H1 (cell line): Measurements from ENCODE around the gene TFB2M. TPM values are rescaled to one million over a fixed set of nuclear protein-coding genes. Genes with fewer than 3 reads are reported as not detected.

ENCODE experiments used
- CTCF ChIA-PET: fragments of 300-600 bp; sonication (Branson Sonifier 250); formaldehyde crosslinking; loops from one replicate; lab custom pipeline; 2021; ENCODE audit not compliant: partially characterized antibody; lab: Charles Lee
- POLR2A ChIA-PET: fragments of 300-600 bp; sonication (Branson Sonifier 250); formaldehyde crosslinking; loops from one replicate; lab custom pipeline; 2021; ENCODE audit warnings: inconsistent platforms; ENCODE audit not compliant: partially characterized antibody; lab: Charles Lee
- DNase-seq, 2 experiments: peaks; one replicate each; pipeline versions ENCODE4 v3.0.0 to v3.0.0-alpha.2; 2010 to 2022; ENCODE audit warnings: low spot score in 2 of 2, low read depth in 1 of 2, mixed read lengths in 1 of 2
- FAIRE-seq: peaks from 2 replicates; lab custom pipeline; 2011; peaks lifted over from hg19 to GRCh38; lab: Jason Lieb, UNC
- H2AFZ ChIP-seq: 2 replicates; pipeline ENCODE4 v1.8.1; 2012; ENCODE audit warnings: low read length, inconsistent platforms
- H2AK5ac ChIP-seq: 2 replicates; pipeline ENCODE4 v1.6.1; 2013; ENCODE audit warnings: low read depth, low read length
- H2BK120ac ChIP-seq: replicated peaks from 2 replicates; pipeline ENCODE3; 2013; ENCODE audit warnings: low read depth, low read length, inconsistent platforms
- H2BK12ac ChIP-seq: 2 replicates; pipeline ENCODE4 v1.6.1; 2013; ENCODE audit warnings: low read depth, low read length
- H2BK15ac ChIP-seq: 2 replicates; pipeline ENCODE4 v1.6.1; 2013; ENCODE audit warnings: low read length
- H2BK20ac ChIP-seq: 2 replicates; pipeline ENCODE4 v1.6.1; 2013; ENCODE audit warnings: low read length
- H2BK5ac ChIP-seq: 2 replicates; pipeline ENCODE4 v1.6.1; 2013; ENCODE audit warnings: low read depth, low read length
- H3K14ac ChIP-seq: 2 replicates; pipeline ENCODE4 v1.6.1; 2013; ENCODE audit warnings: inconsistent platforms; ENCODE audit not compliant: insufficient read length
- H3K18ac ChIP-seq: 2 replicates; pipeline ENCODE4 v1.6.1; 2013; ENCODE audit warnings: low read length; ENCODE audit errors: extremely low read depth
- H3K23ac ChIP-seq: 2 replicates; pipeline ENCODE4 v1.6.1; 2013; ENCODE audit warnings: inconsistent platforms; ENCODE audit not compliant: insufficient read length
- H3K23me2 ChIP-seq: 2 replicates; pipeline ENCODE4 v1.6.1; 2013; ENCODE audit warnings: low read depth, low read length
- H3K27ac ChIP-seq: 2 replicates; pipeline ENCODE4 v1.6.1; 2011; ENCODE audit warnings: low read depth, low read length, inconsistent platforms
- H3K27me3 ChIP-seq, 4 experiments: replicated peaks in 1 of 4; 1 replicate in 1 of 4; 2 replicates in 3 of 4; pipeline versions ENCODE4 v1.6.1 to v1.8.1; 2011 to 2013; ENCODE audit warnings: low read length in 3 of 4, mild to moderate bottlenecking in 3 of 4, inconsistent platforms in 2 of 4, mixed read lengths in 2 of 4, moderate library complexity in 1 of 4; ENCODE audit not compliant: control insufficient read depth in 3 of 4, insufficient read depth in 3 of 4; ENCODE audit errors: extremely low read depth in 1 of 4
- H3K36me3 ChIP-seq, 4 experiments: 2 replicates each; pipeline versions ENCODE4 v1.6.1 to v1.8.1; 2011 to 2013; ENCODE audit warnings: mild to moderate bottlenecking in 4 of 4, low read length in 3 of 4, moderate library complexity in 2 of 4, control low read depth in 1 of 4, inconsistent platforms in 1 of 4; ENCODE audit not compliant: insufficient read depth in 4 of 4, control insufficient read depth in 2 of 4
- H3K4ac ChIP-seq: replicated peaks from 2 replicates; pipeline ENCODE3; 2013; ENCODE audit warnings: low read length, low read depth, mixed read lengths, inconsistent platforms; ENCODE audit not compliant: insufficient read length
- H3K4me1 ChIP-seq, 4 experiments: replicated peaks in 1 of 4; 1 replicate in 1 of 4; 2 replicates in 3 of 4; pipeline versions ENCODE4 v1.6.1 to v1.8.1; 2011 to 2013; ENCODE audit warnings: low read length in 3 of 4, inconsistent platforms in 2 of 4, mixed read lengths in 1 of 4; ENCODE audit not compliant: insufficient read depth in 4 of 4, control insufficient read depth in 3 of 4
- H3K4me2 ChIP-seq, 2 experiments: 2 replicates each; pipeline versions ENCODE4 v1.6.1 to v1.8.1; 2011 to 2013; ENCODE audit warnings: low read depth in 2 of 2, low read length in 2 of 2, control low read depth in 1 of 2, inconsistent platforms in 1 of 2, mild to moderate bottlenecking in 1 of 2; ENCODE audit not compliant: insufficient read depth in 1 of 2
- H3K4me3 ChIP-seq, 4 experiments: fragments of 200-600, 300-600 bp in 1 of 4; sonication (generic), shearing (Covaris generic), sonication (Bioruptor Twin) in 1 of 4; 2 replicates each; pipeline versions ENCODE4 v1.5.1 to v1.8.1; 2011 to 2016; ENCODE audit warnings: low read length in 4 of 4, low read depth in 3 of 4, control low read depth in 2 of 4, inconsistent platforms in 2 of 4, mild to moderate bottlenecking in 2 of 4, mixed read lengths in 1 of 4, moderate library complexity in 1 of 4; ENCODE audit not compliant: insufficient read depth in 2 of 4; ENCODE audit errors: extremely low read depth in 1 of 4
- H3K56ac ChIP-seq: replicated peaks from 2 replicates; pipeline ENCODE3; 2013; ENCODE audit warnings: low read depth, mild to moderate bottlenecking, mixed read lengths, low read length, inconsistent platforms; ENCODE audit not compliant: insufficient read length
- H3K79me1 ChIP-seq: 2 replicates; pipeline ENCODE4 v1.6.1; 2013; ENCODE audit warnings: low read depth, low read length, control low read depth
- H3K79me2 ChIP-seq, 2 experiments: 2 replicates each; pipeline versions ENCODE4 v1.6.1 to v1.8.1; 2012 to 2013; ENCODE audit warnings: low read length in 2 of 2, mild to moderate bottlenecking in 2 of 2, inconsistent platforms in 1 of 2; ENCODE audit not compliant: insufficient read depth in 2 of 2, control insufficient read depth in 1 of 2
- H3K9ac ChIP-seq, 4 experiments: replicated peaks in 1 of 4; 1 replicate in 1 of 4; 2 replicates in 3 of 4; pipeline versions ENCODE4 v1.6.1 to v1.8.1; 2011 to 2013; ENCODE audit warnings: low read depth in 3 of 4, low read length in 3 of 4, control low read depth in 2 of 4, mild to moderate bottlenecking in 2 of 4, moderate library complexity in 2 of 4, inconsistent platforms in 1 of 4; ENCODE audit errors: extremely low read depth in 1 of 4
- H3K9me3 ChIP-seq, 2 experiments: 2 replicates each; pipeline versions ENCODE4 v1.6.1 to v1.8.1; 2012 to 2013; ENCODE audit warnings: mild to moderate bottlenecking in 2 of 2, moderate library complexity in 2 of 2, control low read depth in 1 of 2, inconsistent platforms in 1 of 2, low read depth in 1 of 2, low read length in 1 of 2, mixed read lengths in 1 of 2; ENCODE audit not compliant: insufficient read depth in 2 of 2
- H4K20me1 ChIP-seq, 2 experiments: replicated peaks in 1 of 2; 2 replicates each; pipeline versions ENCODE3 to v1.8.1; 2011 to 2013; ENCODE audit warnings: inconsistent platforms in 2 of 2, low read length in 2 of 2, mild to moderate bottlenecking in 1 of 2; ENCODE audit not compliant: insufficient read depth in 2 of 2, control insufficient read depth in 1 of 2
- H4K5ac ChIP-seq: 2 replicates; pipeline ENCODE4 v1.6.1; 2013; ENCODE audit warnings: low read length, low read depth, mixed read lengths, inconsistent platforms; ENCODE audit not compliant: insufficient read length
- H4K8ac ChIP-seq: 2 replicates; pipeline ENCODE4 v1.8.0; 2013; ENCODE audit warnings: mild to moderate bottlenecking, moderate library complexity, low read length, inconsistent platforms; ENCODE audit not compliant: insufficient read depth; ENCODE audit errors: extremely low read depth
- H4K91ac ChIP-seq: replicated peaks from 2 replicates; pipeline ENCODE3; 2013; ENCODE audit warnings: low read length, mixed read lengths, inconsistent platforms; ENCODE audit not compliant: insufficient read length
- EGR1 ChIP-seq: IDR thresholded peaks from 2 replicates; pipeline ENCODE4 v1.6.1; 2011; ENCODE audit warnings: low read depth, low read length, borderline replicate concordance
- POLR2A ChIP-seq, 2 experiments: IDR thresholded peaks; 1 replicate in 1 of 2; 2 replicates in 1 of 2; pipeline ENCODE4 v1.6.1; 2011; ENCODE audit warnings: low read depth in 2 of 2, low read length in 2 of 2, mild to moderate bottlenecking in 2 of 2; ENCODE audit errors: control extremely low read depth in 1 of 2
- RBBP5 ChIP-seq: IDR thresholded peaks from 2 replicates; pipeline ENCODE4 v1.7.1; 2012; ENCODE audit warnings: low read depth, mild to moderate bottlenecking, inconsistent platforms, low read length, moderate library complexity, borderline replicate concordance
- RNF2 ChIP-seq: fragments of 200-900, 300-1000 bp; sonication (generic); IDR thresholded peaks from 2 replicates; pipeline ENCODE4 v1.7.1; 2016; ENCODE audit warnings: borderline replicate concordance, low read depth, mild to moderate bottlenecking, antibody characterized with exemption, low read length; ENCODE audit not compliant: poor library complexity, severe bottlenecking; ENCODE audit errors: missing control alignments
- SIRT6 ChIP-seq: IDR thresholded peaks from one replicate; pipeline ENCODE4 v1.7.1; 2012; ENCODE audit warnings: low read length, inconsistent platforms
- WGBS, 2 experiments: shearing (Covaris generic) in 1 of 2; methylation state at CpG; one replicate each; pipeline versions ENCODE4 v1.1.6 to v1.1.7; 2013 to 2015; ENCODE audit warnings: low lambda C conversion rate in 2 of 2, mixed read lengths in 2 of 2, inconsistent platforms in 1 of 2, low coverage in 1 of 2, missing lambda C conversion rate in 1 of 2; ENCODE audit not compliant: insufficient replicate concordance in 2 of 2, insufficient coverage in 1 of 2, insufficient read length in 1 of 2; ENCODE audit errors: extremely low coverage in 1 of 2, missing lambda C conversion rate in 1 of 2; 5-methylcytosine and 5-hydroxymethylcytosine counted together
- polyA plus RNA-seq, 7 experiments: library from polyadenylated mRNA; depleted of rRNA in 3 of 7; stranded (reverse) in 5 of 7; unstranded in 2 of 7; fragments of >200 nt in 5 of 7; fragments of 200-250 nt in 2 of 7; gene quantifications; 1 replicate in 5 of 7; 2 replicates in 1 of 7; 4 replicates in 1 of 7; pipeline versions ENCODE4 v1.2.1 to v1.2.3, GENCODE V29; 2011 to 2013; ENCODE audit warnings: missing spikeins in 2 of 7, mixed read lengths in 2 of 7
- total RNA-seq: library from RNA; stranded (reverse); fragmentation: NEBNext Ultra II Directional; extraction: Animal tissue kit (Norgen Biotek cat#: 25700); gene quantifications from 2 replicates; pipeline ENCODE4 v1.2.1, GENCODE V29; 2021
- TF ChIP-seq, protein P1 (sequence below): IDR thresholded peaks from 2 replicates; pipeline ENCODE4 v1.6.1; 2012; ENCODE audit warnings: low read length, inconsistent platforms

The TFB2M gene
- total and polyA plus RNA-seq, 2 of the 8 experiments (the other 6 are each of a cell fraction or from before 2014, with no cell fraction given), result 10.4 to 22.0 TPM

GRCh38 chr1:246550402-246550801 lies 15.7 kb downstream of the TFB2M start:
- FAIRE-seq, result no peak
- peaks cover 4% of the 10 kb centered on the region; the same call in 1 of the 2 replicates for H3K79me1 ChIP-seq

More at GRCh38 chr1:246550402-246550801, 15.7 kb downstream of the TFB2M start:
- ChIA-PET CTCF (interaction anchor here (1.2 to 2.1 kb wide), 2 partner anchors 19 to 29 kb away, joined by 3 to 5 read pairs; no protein-coding TSS in a partner anchor), POLR2A (no interaction called here)
- Histone ChIP-seq H2BK120ac (no peak overlapping the region), H3K9ac (no peak overlapping the region), H4K5ac (no peak overlapping the region), H3K23me2 (no peaks in the 10 kb centered on the region), H2AFZ (no peak overlapping the region), H3K4me3 (no peak overlapping the region), H3K36me3 (peaks cover 3 to 47% (median 16%) of the 10 kb centered on the region in 4 experiments; a peak in 6 of 8 replicates), H3K4ac (no peak overlapping the region), H3K9me3 (no peaks in the 10 kb centered on the region), H3K18ac (no peak overlapping the region), H3K4me1 (no peaks in the 10 kb centered on the region), H3K27ac (no peak overlapping the region), H2BK20ac (no peak overlapping the region), H3K56ac (no peak overlapping the region), H2BK15ac (no peak overlapping the region), H2BK5ac (no peak overlapping the region), H3K23ac (no peak overlapping the region), H2AK5ac (no peak overlapping the region), H4K8ac (no peak overlapping the region), H3K4me2 (no peak overlapping the region), H4K20me1 (peaks cover 0 to 2% of the 10 kb centered on the region in 2 experiments), H3K27me3 (no peaks in the 10 kb centered on the region), H2BK12ac (no peak overlapping the region), H4K91ac (no peak overlapping the region), H3K79me2 (peaks cover 0 to 12% of the 10 kb centered on the region in 2 experiments; a peak in 1 of 4 replicates), H3K14ac (no peak overlapping the region)
- DNase-seq, result no peak
- whole genome bisulfite sequencing, 2 experiments, result 81% methylated on average over 11 of the region's 11 CpGs; no CpG with 5 or more reads in 1 of the 2 experiments
- no peak for TF ChIP-seq RBBP5
- TF ChIP-seq RNF2, result no peak
- no peak for TF ChIP-seq SIRT6
- TF ChIP-seq EGR1, result no peak
- TF ChIP-seq, protein P1, sequence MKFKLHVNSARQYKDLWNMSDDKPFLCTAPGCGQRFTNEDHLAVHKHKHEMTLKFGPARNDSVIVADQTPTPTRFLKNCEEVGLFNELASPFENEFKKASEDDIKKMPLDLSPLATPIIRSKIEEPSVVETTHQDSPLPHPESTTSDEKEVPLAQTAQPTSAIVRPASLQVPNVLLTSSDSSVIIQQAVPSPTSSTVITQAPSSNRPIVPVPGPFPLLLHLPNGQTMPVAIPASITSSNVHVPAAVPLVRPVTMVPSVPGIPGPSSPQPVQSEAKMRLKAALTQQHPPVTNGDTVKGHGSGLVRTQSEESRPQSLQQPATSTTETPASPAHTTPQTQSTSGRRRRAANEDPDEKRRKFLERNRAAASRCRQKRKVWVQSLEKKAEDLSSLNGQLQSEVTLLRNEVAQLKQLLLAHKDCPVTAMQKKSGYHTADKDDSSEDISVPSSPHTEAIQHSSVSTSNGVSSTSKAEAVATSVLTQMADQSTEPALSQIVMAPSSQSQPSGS, result no peak
- TF ChIP-seq POLR2A (IDR thresholded peaks at IDR 0.05; ENCODE audit: control extremely low read depth in 1 of 2, low read depth in 2 of 2, low read length in 2 of 2), result no peak
